Activated CD4-positive, alpha-beta T cell treated with anti-CD3 and anti-CD28 coated beads, Interleukin-2, amount 50 U/mL, for 4 hours (primary cell): ENCODE data around the gene MRPL46.
"Not testable (repeated sequence)": the region's sequence is repeated elsewhere in the genome, so short reads cannot be mapped to it uniquely, and the experiment has no call there.

Experiments
- DNase-seq, 2 experiments: peaks; one replicate each; pipeline ENCODE4 v3.0.0-alpha.2; 2020

MRPL46 gene

DNA sequence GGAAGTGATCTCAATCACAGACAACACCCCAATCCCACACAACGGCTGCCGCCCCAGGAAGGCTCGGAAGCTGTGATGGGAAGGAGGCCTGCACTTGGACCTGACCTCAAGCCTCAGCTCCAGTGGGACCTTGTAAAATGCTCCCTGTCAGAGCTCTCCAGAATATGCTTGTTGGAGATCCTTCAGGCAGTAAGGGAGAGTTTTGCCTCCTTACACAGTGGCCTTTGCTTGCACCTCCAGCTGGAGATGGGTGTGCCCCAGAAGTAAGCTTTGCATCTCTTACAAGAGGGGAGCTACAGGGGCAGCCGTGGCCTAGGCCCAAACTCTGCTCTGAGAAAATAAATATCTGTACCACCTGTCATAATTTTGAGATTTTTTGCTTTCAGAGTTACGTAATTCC, 10.7 kb upstream of the MRPL46 start:
- DNase-seq, result no peak

DNA sequence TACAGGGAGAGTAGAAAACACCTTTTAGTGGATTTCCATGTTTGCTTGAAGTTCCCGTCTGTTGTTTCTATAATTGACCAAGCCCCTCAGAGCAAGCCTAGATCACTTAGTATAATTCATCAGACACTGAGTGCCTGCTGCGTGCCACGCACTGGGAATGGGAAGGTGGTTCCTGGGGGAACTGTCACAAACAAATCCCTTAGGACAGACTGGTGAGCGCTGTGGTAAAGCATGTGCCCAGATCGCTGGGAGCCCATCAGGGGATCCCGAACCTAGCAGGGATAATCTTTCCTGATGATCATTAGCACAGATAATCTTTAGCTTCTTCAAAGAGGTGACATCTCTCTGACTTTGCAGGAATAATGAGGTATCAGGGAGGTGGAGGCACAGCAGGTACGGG, 9.9 kb upstream of the MRPL46 start:
- no peak for DNase-seq

GRCh38 chr15:88476635-88477060, 9.5 kb upstream of the MRPL46 start:
- no peak for DNase-seq

- DNase-seq, result not testable (repeated sequence)
Measured at GRCh38 chr15:88473661-88474293, 6.6 kb upstream of the MRPL46 start.

DNA sequence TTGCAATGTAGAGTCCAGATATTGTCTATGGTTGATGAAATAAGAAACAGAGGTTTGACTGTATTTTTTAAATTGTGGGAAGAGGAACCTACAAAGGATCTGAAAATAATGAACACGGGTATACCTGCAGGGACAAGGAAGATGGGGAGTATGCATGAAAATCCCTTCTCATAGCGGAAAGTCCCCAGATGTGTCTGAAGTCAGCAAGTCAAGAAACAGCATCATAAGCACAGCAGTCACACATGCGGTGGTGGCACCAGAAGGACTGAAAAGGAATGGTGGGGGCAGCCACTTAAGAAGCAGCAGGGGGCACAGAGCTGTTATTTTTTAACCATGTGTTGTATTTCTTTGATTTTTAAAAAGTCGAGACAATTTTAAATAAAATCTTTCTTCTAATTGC, 5.0 kb upstream of the MRPL46 start:
- no peak for DNase-seq

- DNase-seq, result no peak
Measured at GRCh38 chr15:88470625-88471372, 3.6 kb upstream of the MRPL46 start.

DNA sequence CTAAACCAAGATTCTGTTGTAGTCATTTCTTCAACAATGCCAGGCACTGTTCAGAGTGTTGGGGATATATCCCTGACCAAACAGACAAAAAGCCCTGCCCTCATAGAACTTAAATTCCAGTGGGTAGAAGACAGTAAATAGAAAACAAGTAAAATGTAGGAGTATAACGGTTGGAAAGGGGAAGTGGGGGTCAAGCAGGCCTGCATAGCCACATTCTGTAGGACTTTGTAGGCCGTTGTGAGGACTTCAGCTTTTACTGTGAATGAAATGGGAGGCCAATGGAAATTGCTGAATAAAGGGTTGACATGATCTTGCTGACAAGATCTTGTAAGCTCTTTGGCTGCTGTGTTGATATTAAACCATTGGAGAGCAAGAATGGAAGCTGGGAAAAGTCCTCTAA, 2.1 kb upstream of the MRPL46 start:
- no peak for DNase-seq

DNA sequence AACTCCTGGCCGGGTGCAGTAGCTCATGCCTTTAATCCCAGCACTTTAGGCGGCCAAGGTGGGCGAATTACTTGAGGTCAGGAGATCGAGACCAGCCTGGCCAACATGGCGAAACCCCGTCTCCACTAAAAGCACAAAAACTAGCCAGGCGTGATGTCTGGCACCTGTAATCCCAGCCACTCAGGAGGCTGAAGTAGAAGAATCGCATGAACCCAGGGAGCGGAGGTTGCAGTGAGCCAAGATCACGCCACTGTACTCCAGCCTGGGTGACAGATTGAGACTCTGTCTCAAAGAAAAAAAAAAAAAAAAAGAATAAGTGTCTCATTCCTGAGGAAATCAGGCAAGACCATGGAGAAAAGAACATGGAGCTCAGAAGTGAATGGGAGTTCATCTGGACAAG, 1.5 kb upstream of the MRPL46 start:
- not testable (repeated sequence) for DNase-seq

DNA sequence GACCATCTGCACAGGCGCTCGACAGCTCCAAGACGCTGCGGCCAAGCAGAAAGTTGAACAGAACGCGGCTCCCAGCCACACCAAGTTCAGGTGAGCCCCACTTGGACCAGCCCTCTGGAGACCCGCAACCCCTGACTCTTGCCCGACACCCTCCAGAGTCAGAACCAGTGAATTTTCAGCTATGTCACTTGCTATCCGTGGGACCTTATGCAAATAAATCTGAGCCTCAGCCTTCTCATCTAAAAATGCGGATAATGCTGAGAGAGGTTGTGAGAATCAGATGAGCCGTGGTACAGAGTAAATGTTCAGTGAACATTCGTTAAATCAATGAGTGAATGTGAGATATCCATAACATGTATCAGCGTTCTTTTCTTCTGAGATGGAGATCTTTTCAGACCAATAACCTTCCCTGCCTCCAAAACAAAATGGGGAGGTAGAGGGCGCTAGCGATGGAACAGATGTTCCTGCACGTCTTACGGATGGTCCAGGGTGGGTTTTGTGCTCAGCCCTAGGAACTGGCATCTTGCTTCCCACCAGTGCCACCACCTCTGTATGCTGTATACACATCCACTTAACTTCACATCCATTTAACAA, 844 bp upstream of the MRPL46 start:
- DNase-seq, result no peak

DNA sequence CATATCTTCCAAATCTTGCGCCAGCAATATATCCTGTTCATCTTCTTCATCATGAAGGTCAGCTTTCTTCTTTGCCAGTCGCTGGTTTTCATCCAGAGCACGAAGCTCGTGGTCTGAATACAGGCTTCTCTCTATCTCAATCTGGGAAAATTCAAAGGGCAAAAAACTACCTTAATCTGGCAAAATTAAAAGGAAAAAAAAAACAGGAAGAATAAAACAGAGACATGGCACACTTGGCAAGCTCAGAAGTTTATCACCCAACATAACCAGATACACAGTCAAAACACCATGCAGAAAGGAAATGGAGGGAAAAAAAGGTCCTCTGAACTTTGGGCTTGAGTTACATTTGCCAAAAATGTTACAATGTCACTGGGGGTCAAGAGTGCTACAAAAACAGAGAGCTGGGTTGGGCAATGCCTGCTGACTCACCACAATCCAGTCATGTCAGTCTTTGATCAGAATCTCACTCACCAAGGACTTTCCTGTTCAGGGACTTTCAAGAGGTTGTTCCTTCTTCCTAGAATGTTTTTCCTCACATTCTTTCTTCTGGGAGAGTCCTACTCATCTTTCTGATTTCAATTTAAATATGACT, 1.5 kb downstream of the MRPL46 start:
- no peak for DNase-seq

DNA sequence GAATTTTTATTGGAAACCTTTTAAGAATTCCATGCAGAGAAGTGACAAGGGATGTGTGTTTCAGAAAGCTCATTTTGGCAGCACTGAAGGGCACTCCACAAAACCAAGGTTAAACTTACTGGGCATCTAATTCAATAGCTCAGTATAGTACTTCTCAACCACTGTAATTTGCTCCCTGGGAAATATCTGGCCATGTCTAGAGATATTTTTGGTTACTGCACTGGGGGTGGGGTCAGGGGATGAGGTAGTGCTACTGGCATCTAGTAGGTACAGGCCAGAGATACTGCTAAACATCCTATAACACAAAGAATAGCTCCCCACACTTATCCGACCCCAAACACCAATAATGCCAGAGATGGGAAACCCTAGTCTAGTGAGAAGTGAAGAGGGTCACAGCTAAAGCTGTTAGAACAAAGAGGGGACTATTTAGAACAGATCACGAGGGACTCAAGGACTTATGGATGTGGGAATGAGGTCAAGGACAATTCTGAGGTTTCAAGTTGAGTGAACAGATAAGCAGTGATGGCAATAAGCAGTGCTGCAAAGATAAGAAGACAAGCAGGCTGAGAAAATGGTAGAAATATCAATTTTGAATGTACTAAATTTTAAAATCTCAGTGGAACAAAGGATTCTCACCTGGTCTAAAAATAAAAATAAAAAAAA, 3.2 kb downstream of the MRPL46 start:
- no peak for DNase-seq

- DNase-seq, result no peak
Measured at GRCh38 chr15:88456733-88457132, 10.5 kb downstream of the MRPL46 start.

GRCh38 chr15:88454867-88455810, 12.0 kb downstream of the MRPL46 start:
- peak; percentile 17 to 22 for DNase-seq

DNA sequence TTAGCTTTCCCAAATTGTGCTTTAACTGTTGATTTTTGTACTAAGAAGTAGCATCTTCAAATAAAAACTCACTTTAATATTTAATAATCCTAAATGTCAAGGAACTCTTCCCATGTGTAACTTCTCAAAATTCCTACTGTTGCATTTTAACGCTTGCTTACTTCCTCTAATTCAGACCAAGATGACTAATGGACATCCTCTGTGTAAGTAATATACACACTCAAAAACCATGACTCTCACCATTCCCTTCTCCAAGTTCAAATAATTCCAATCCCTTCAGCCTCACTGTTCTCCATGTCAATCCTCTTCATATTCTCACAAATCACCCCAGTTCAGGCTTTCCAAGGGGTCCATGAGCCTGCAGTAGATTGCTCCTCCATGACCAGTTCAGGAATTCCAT, 13.0 kb downstream of the MRPL46 start:
- DNase-seq, result no peak

GRCh38 chr15:88453651-88454050, 13.5 kb downstream of the MRPL46 start:
- DNase-seq, result no peak

GRCh38 chr15:88450125-88450798, 16.9 kb downstream of the MRPL46 start:
- peak; percentile 31 to 39 for DNase-seq

DNA sequence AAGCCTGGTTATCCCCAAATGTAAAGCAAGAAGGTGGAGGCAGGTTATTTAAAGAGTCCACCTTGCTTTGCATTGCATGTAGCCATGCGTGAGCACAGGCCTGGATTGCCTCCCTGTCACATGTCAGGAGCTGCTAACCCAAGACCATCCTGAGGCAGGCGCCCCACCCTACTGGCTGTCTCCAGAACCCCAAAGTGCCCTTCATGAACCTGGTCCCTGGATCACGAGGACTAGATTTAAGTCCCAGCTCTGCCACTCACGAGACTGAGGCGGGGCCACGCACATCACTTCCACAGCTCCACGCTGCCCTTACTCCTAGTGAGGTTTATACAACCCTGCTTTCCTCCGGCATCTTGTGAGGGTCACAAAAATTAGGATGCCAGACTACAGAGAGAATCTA, 17.6 kb downstream of the MRPL46 start:
- DNase-seq, result no peak

GRCh38 chr15:88448991-88449461, 18.2 kb downstream of the MRPL46 start:
- DNase-seq, result no peak

DNA sequence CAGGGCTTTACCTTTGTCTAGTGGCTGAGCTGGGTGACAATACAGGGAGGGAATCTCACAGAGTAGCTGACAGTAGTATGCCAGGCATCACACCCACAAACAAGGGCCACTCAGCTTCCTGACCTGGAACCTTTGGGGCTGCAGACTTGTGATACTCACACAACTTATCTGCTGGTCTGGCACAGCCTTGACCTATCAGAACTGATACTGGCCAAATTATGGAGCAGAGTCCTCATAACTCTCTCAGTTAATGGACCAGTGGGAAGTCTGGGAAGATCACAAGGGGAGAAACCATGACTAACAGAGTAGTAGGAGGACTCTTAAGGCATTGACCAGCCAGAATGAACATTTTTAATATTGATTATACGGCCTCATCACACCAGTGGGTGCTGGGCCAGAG, 19.4 kb downstream of the MRPL46 start:
- no peak for DNase-seq

- DNase-seq, result no peak
Measured at GRCh38 chr15:88447206-88447605, 20.0 kb downstream of the MRPL46 start.

- DNase-seq, result no peak
Measured at GRCh38 chr15:88441076-88441730, 26.0 kb downstream of the MRPL46 start.
